Measurements from ENCODE around the gene FCRL4. TPM values are rescaled to one million over a fixed set of nuclear protein-coding genes. Genes with fewer than 3 reads are reported as not detected.

Gene FCRL4
- total RNA-seq = not detected in 2 replicates
- not detected in 2 replicates for polyA plus RNA-seq

- no peak for TF ChIP-seq CTCF (IDR thresholded peaks at IDR 0.05; ENCODE audit: low read depth, low read length)
- Histone ChIP-seq H3K9me3 (ENCODE audit: low read depth) (no peaks in the 10 kb centered on the region), H3K4me1 (ENCODE audit: low read depth) (no peaks in the 10 kb centered on the region), H3K27me3 (no peaks in the 10 kb centered on the region), H3K4me3 (no peak within 1 kb of the TSS), H3K27ac (no peak within 1 kb of the TSS), H3K36me3 (no peaks in the 10 kb centered on the region)
- DNase-seq (ENCODE audit: low read depth in 1 of 2, low spot score in 1 of 2) = no peak
Measured at GRCh38 chr1:157597959-157598667, at the start of gene FCRL4. TSS of gene FCRL4 (minus strand) at chr1:157598085. CDS start at chr1:157597944, 141 bp downstream.

DNA sequence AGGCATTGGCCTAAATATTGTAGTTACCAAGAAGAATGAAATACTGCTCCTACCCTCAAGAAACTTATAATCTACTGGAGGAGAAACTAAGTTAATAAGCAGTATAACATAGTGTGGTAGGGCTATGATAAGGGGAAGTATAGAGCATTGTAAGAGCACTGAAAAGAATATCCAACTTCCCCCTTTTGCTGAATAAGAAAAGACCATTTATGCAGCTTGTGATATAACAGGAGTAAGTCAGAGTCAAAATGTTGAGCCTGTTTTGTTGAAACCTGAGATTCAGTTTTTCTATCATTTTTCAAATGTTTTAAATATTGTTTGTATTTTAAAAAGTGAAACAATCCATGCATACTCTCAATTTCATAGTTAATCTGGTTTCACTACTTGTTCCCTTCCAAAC lies 48.3 kb upstream of the FCRL4 start:
- TF ChIP-seq CTCF (IDR thresholded peaks at IDR 0.05; ENCODE audit: low read depth, low read length) = no peak
- DNase-seq (ENCODE audit: low read depth in 1 of 2, low spot score in 1 of 2) = no peak
- Histone ChIP-seq H3K4me1 (ENCODE audit: low read depth) (no peaks in the 10 kb centered on the region), H3K27me3 (no peaks in the 10 kb centered on the region), H3K4me3 (no peak overlapping the region), H3K9me3 (ENCODE audit: low read depth) (no peaks in the 10 kb centered on the region), H3K36me3 (no peaks in the 10 kb centered on the region), H3K27ac (no peak overlapping the region)

- no peak for DNase-seq (ENCODE audit: low read depth in 1 of 2, low spot score in 1 of 2)
- Histone ChIP-seq H3K27ac (no peak overlapping the region), H3K9me3 (ENCODE audit: low read depth) (no peaks in the 10 kb centered on the region), H3K4me1 (ENCODE audit: low read depth) (no peaks in the 10 kb centered on the region), H3K4me3 (no peak overlapping the region), H3K36me3 (no peaks in the 10 kb centered on the region), H3K27me3 (no peaks in the 10 kb centered on the region)
- TF ChIP-seq CTCF (IDR thresholded peaks at IDR 0.05; ENCODE audit: low read depth, low read length) = no peak
Measured at GRCh38 chr1:157641177-157641576, 43.3 kb upstream of the FCRL4 start.

DNA sequence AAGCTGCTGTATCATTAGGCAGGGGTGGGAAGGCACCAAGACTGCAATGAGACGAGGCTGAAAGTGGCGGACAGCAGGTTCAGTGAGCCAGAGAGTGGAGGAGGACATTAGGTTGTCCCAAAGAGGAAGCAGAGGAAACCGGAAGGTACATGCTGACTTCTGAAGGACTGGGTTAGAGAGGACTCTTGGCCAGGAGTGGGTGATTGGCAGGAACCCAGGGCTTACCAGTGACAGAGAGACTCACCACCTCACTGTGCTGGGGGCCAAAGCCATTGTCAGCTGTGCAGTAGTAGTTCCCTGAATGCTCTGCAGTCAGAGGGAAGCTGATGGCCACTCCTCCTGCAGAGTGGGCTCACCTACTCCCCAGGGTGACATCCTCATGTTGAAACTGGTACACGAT lies 41.9 kb upstream of the FCRL4 start:
- no peak for TF ChIP-seq CTCF (IDR thresholded peaks at IDR 0.05; ENCODE audit: low read depth, low read length)
- Histone ChIP-seq H3K27me3 (no peaks in the 10 kb centered on the region), H3K4me3 (no peak overlapping the region), H3K4me1 (ENCODE audit: low read depth) (no peaks in the 10 kb centered on the region), H3K36me3 (no peaks in the 10 kb centered on the region), H3K9me3 (ENCODE audit: low read depth) (no peaks in the 10 kb centered on the region), H3K27ac (no peak overlapping the region)
- DNase-seq (ENCODE audit: low read depth in 1 of 2, low spot score in 1 of 2) = no peak

DNA sequence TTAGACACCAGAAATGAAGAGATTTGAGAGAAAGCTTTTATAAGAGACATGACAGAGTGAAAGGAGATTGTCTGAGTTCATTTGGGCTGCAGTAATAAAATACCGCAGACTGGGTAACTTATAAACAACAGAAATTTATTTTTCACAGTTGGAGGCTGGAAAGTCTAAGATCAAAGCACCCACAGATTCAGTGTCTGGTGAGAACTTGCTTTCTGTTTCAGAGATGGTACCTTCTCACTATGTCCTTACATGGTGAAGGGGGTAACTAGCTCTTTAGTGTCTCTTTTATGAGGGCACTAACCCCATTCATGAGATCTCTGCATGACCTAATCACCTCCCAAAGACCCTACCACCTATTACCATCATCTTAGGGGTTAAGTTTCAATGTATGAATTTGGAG lies 30.9 kb upstream of the FCRL4 start:
- Histone ChIP-seq H3K27ac (no peak overlapping the region), H3K27me3 (no peaks in the 10 kb centered on the region), H3K4me3 (no peak overlapping the region), H3K36me3 (no peaks in the 10 kb centered on the region), H3K4me1 (ENCODE audit: low read depth) (no peaks in the 10 kb centered on the region), H3K9me3 (ENCODE audit: low read depth) (no peaks in the 10 kb centered on the region)
- TF ChIP-seq CTCF (IDR thresholded peaks at IDR 0.05; ENCODE audit: low read depth, low read length) = no peak
- no peak for DNase-seq (ENCODE audit: low read depth in 1 of 2, low spot score in 1 of 2)
